ENCODE data around the gene ARID4A. TPM values are rescaled to one million over a fixed set of nuclear protein-coding genes. Genes with fewer than 3 reads are reported as not detected.

The ARID4A gene
- total and polyA plus RNA-seq, 9 of the 15 experiments (the other 6 are each of a cell fraction or from before 2014, with no cell fraction given): 2.4 to 11.5 (median 8.7) TPM

- 0 out of 4 replicates have a peak, but pooled peaks of 1 of the 2 experiments have one; percentile 42 for TF ChIP-seq UBTF (IDR thresholded peaks at IDR 0.05; ENCODE audit: borderline replicate concordance in 1 of 2, low read depth in 2 of 2, low read length in 2 of 2)
- peak; percentile 61; the same call in 1 of the 2 replicates for TF ChIP-seq ZNF740 (CRISPR knock-in tag; IDR thresholded peaks at IDR 0.05)
- no peak for TF ChIP-seq ZNF740 (tag; IDR thresholded peaks at IDR 0.05)
- TF ChIP-seq, protein P1, sequence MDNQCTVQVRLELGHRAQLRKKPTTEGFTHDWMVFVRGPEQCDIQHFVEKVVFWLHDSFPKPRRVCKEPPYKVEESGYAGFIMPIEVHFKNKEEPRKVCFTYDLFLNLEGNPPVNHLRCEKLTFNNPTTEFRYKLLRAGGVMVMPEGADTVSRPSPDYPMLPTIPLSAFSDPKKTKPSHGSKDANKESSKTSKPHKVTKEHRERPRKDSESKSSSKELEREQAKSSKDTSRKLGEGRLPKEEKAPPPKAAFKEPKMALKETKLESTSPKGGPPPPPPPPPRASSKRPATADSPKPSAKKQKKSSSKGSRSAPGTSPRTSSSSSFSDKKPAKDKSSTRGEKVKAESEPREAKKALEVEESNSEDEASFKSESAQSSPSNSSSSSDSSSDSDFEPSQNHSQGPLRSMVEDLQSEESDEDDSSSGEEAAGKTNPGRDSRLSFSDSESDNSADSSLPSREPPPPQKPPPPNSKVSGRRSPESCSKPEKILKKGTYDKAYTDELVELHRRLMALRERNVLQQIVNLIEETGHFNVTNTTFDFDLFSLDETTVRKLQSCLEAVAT (IDR thresholded peaks at IDR 0.05): 0 out of 4 replicates have a peak, but pooled peaks of 1 of the 2 experiments have one; percentile 70
- peak; percentile 14 for TF ChIP-seq ASH1L (IDR thresholded peaks at IDR 0.05; ENCODE audit: borderline replicate concordance, low read depth, partially characterized antibody)
- no peak for TF ChIP-seq NCOR1 (IDR thresholded peaks at IDR 0.05)
- TF ChIP-seq ZBTB7A (IDR thresholded peaks at IDR 0.05; ENCODE audit: borderline replicate concordance, control insufficient read depth, low read depth, low read length): peak; percentile 57; the same call in 1 of the 2 replicates
- TF ChIP-seq EP400 (IDR thresholded peaks at IDR 0.05): peak; percentile 23; the same call in 1 of the 2 replicates
- peak; percentile 78 for TF ChIP-seq SAP30 (IDR thresholded peaks at IDR 0.05; ENCODE audit: borderline replicate concordance, insufficient read depth, low read depth, low read length, poor library complexity, severe bottlenecking)
- TF ChIP-seq, protein P2, sequence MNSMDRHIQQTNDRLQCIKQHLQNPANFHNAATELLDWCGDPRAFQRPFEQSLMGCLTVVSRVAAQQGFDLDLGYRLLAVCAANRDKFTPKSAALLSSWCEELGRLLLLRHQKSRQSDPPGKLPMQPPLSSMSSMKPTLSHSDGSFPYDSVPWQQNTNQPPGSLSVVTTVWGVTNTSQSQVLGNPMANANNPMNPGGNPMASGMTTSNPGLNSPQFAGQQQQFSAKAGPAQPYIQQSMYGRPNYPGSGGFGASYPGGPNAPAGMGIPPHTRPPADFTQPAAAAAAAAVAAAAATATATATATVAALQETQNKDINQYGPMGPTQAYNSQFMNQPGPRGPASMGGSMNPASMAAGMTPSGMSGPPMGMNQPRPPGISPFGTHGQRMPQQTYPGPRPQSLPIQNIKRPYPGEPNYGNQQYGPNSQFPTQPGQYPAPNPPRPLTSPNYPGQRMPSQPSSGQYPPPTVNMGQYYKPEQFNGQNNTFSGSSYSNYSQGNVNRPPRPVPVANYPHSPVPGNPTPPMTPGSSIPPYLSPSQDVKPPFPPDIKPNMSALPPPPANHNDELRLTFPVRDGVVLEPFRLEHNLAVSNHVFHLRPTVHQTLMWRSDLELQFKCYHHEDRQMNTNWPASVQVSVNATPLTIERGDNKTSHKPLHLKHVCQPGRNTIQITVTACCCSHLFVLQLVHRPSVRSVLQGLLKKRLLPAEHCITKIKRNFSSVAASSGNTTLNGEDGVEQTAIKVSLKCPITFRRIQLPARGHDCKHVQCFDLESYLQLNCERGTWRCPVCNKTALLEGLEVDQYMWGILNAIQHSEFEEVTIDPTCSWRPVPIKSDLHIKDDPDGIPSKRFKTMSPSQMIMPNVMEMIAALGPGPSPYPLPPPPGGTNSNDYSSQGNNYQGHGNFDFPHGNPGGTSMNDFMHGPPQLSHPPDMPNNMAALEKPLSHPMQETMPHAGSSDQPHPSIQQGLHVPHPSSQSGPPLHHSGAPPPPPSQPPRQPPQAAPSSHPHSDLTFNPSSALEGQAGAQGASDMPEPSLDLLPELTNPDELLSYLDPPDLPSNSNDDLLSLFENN (IDR thresholded peaks at IDR 0.05; ENCODE audit: low read depth in 2 of 2, low read length in 2 of 2): 0 out of 4 replicates have a peak, but pooled peaks of 1 of the 2 experiments have one; percentile 11
- no peak for TF ChIP-seq EZH2 (IDR thresholded peaks at IDR 0.05; ENCODE audit: borderline replicate concordance, low read depth, low read length)
- no peak for TF ChIP-seq NUFIP1 (IDR thresholded peaks at IDR 0.05; ENCODE audit: partially characterized antibody)
Measured at GRCh38 chr14:58299401-58300330, 1.3 kb downstream of the ARID4A start (continued).
